Muscle layer of duodenum (tissue), 2 donors: ENCODE results near the gene GLRX3.

Experiments used
- H3K27ac ChIP-seq: one replicate; pipeline ENCODE4 v1.7.0; 2013; ENCODE audit warnings: mild to moderate bottlenecking, low read length
- H3K27me3 ChIP-seq: one replicate; pipeline ENCODE4 v1.7.0; 2013; ENCODE audit warnings: low read depth, mild to moderate bottlenecking, control low read depth, low read length
- H3K36me3 ChIP-seq, 2 donors: one replicate each; pipeline ENCODE4 v1.7.0; 2013; ENCODE audit warnings: low read length in 2 of 2, control low read depth in 1 of 2, mild to moderate bottlenecking in 1 of 2; ENCODE audit not compliant: insufficient read depth in 2 of 2, control insufficient read depth in 1 of 2
- H3K4me1 ChIP-seq, 2 donors: one replicate each; pipeline ENCODE4 v1.7.0; 2013; ENCODE audit warnings: low read length in 2 of 2, mild to moderate bottlenecking in 2 of 2, control low read depth in 1 of 2, moderate library complexity in 1 of 2; ENCODE audit not compliant: insufficient read depth in 2 of 2, control insufficient read depth in 1 of 2
- H3K4me3 ChIP-seq, 2 donors: one replicate each; pipeline ENCODE4 v1.7.0; 2013; ENCODE audit warnings: low read length in 2 of 2, low read depth in 1 of 2, mild to moderate bottlenecking in 1 of 2
- H3K9me3 ChIP-seq, 2 donors: one replicate each; pipeline ENCODE4 v1.7.0; 2013; ENCODE audit warnings: low read length in 2 of 2, control low read depth in 1 of 2, mild to moderate bottlenecking in 1 of 2; ENCODE audit not compliant: control insufficient read depth in 1 of 2
- donor health status: healthy.

The GLRX3 gene

DNA sequence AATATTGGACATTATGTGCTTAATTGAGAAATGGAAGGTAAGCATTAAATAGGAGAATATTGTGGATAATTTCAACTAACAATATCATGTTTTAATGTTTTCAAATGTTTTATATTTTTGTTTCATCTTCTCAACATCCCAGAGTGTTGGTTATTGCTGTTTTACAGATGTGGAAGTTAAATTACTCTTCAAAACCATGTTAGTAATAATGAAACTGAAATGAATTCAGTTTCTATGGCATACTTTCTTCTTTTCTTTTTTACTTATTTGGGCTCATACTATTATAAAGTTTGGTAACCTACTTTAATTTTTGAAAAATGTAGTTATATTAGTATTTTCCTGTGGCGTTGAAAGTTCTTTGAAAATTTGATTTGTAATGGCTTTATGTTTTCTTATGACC is 4.2 kb downstream of the GLRX3 start:
- Histone ChIP-seq H3K27ac (no peak overlapping the region), H3K36me3 (peaks cover 4 to 9% of the 10 kb centered on the region in 2 donors), H3K27me3 (no peaks in the 10 kb centered on the region), H3K4me3 (no peak overlapping the region), H3K4me1 (peaks cover 12 to 48% of the 10 kb centered on the region in 2 donors), H3K9me3 (no peaks in the 10 kb centered on the region)

DNA sequence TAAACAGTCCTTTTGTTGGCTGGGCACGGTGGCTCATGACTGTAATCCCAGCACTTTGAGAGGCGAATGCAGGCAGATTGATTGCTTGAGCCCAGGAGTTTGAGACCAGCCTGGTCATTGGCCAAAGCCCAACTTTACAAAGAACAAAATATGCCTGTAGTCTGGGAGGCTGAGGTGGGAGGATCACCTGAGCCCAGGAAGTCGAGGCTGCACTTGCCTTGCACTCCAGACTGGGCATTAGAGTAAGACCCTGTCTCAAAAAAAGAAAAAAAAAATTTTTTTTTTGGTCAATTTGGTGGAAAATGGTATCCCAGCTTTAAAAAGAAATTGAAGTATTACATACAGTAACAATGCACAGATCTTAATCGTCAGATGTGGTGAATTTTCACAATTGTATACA is 4.8 kb downstream of the GLRX3 start:
- H3K4me1 ChIP-seq = peaks cover 12 to 42% of the 10 kb centered on the region in 2 donors

DNA sequence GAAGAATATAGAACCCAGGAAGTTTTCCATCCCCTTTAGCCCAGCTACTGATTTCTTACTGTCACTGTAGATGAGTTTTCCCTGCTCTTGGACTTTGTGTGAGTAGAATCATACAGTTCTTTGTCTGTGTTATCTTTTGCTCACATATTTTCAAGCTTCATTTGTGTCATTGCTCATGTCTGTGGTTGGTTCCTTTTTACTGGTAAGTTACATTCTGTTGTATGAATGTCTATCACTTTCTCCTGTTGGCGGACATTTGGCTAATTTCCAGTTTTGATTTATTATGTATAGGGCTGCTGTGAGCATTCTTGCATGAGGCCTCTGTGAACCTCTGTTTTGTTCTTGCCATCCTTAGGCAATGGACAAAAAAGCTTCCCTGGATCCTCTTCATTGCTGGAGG is 5.3 kb downstream of the GLRX3 start:
- H3K27ac ChIP-seq = no peak overlapping the region
- H3K4me1 ChIP-seq = peaks cover 12 to 42% of the 10 kb centered on the region in 2 donors
- H3K36me3 ChIP-seq = peaks cover 10 to 15% of the 10 kb centered on the region in 2 donors
- H3K9me3 ChIP-seq = no peaks in the 10 kb centered on the region
- H3K4me3 ChIP-seq = no peak overlapping the region
- H3K27me3 ChIP-seq = no peaks in the 10 kb centered on the region

More for the DNA sequence above, 4.8 kb downstream of the GLRX3 start:
- peaks cover 6 to 13% of the 10 kb centered on the region in 2 donors for H3K36me3 ChIP-seq
- H3K9me3 ChIP-seq = no peaks in the 10 kb centered on the region
- H3K27ac ChIP-seq = no peak overlapping the region
- no peaks in the 10 kb centered on the region for H3K27me3 ChIP-seq
- H3K4me3 ChIP-seq = no peak overlapping the region

DNA sequence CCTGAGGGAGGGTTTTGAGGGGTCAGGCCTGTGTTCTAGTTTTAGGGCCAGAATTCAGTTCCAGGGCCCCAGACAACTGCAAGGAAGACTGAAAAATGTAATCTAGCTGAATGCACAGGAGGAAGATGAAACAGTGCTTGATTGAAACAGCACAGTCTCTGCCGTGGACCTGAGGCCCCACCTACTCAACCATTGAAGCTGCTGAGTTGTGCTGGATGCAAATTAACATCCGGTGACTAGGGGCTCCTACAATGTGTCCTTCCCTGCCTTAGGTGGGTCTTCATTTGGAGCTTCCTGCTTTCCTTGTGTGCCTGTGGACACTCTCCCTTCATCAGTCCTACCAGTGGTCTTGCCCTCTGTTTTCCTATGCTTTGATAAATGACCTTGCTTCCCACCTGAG is 5.7 kb downstream of the GLRX3 start:
- Histone ChIP-seq H3K4me1 (peaks cover 12 to 40% of the 10 kb centered on the region in 2 donors), H3K27me3 (no peaks in the 10 kb centered on the region), H3K4me3 (no peak overlapping the region), H3K36me3 (peaks cover 13 to 14% of the 10 kb centered on the region in 2 donors), H3K27ac (no peak overlapping the region), H3K9me3 (no peaks in the 10 kb centered on the region)

DNA sequence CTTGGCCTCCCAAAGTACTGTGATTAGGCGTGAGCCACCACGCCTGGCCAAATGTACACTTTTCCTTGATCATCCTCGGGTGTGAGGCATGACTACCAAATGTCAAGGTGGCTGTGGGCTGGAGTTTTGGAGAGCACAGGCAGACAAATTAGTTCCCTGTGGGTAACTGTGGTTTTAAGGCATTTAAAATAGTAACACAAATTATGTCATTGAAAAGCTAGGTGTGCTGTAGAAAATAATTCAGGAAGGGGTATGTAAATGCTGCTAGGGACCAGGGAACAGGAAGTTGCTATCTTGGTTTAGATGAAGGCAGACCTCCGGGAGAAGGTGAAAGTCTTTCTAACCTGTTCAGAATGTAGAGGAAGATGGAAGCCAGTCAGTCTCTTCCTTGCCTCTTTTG is 9.9 kb downstream of the GLRX3 start:
- no peaks in the 10 kb centered on the region for H3K9me3 ChIP-seq
- no peak overlapping the region for H3K4me3 ChIP-seq
- H3K4me1 ChIP-seq = peaks cover 7 to 11% of the 10 kb centered on the region in 2 donors
- H3K27ac ChIP-seq = no peak overlapping the region
- H3K36me3 ChIP-seq = peaks cover 23% of the 10 kb centered on the region in 2 donors
- H3K27me3 ChIP-seq = no peaks in the 10 kb centered on the region

DNA sequence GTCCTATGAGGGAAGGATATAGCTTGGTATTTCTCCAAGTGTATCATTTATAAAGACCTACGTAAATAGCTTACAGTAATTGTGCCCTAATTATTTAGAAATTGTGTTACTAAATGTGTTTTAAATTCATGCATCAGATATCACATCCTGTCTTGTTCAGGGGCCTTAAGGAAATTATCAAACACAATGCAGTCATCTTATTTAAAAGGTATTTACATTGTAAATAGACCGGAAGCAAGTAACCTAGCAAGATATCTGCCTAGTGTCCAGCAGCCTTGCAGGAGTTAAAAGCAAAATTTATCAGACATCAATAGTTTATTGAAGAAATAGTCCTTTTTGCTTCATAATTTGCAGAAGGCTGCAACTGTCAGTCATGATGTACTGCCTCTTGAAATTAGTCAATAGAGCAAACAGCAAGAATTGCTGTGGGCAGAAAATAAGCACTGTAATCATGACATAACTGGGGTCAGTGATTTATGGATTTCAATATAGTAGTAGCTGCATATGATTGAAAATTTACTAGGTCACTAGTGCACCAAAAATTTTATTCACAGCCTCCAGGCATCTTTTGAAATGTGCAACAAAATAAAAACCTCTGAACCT is 23.1 kb downstream of the GLRX3 start:
- Histone ChIP-seq H3K4me1 (no peaks in the 10 kb centered on the region), H3K27me3 (no peaks in the 10 kb centered on the region), H3K36me3 (peaks cover 19 to 24% of the 10 kb centered on the region in 2 donors), H3K9me3 (no peaks in the 10 kb centered on the region), H3K4me3 (no peak overlapping the region), H3K27ac (no peak overlapping the region)

DNA sequence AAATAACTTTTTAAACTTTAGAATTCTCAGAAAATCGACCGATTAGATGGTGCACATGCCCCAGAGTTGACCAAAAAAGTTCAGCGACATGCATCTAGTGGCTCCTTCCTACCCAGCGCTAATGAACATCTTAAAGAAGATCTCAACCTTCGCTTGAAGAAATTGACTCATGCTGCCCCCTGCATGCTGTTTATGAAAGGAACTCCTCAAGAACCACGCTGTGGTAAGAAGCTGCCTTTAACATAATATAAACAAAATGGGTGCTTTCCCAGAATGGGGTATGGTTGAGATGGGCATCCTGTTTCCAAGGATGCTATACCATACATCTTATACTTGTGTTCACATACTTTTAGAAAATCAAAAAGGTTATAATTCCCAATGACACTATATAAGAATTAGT is 24.6 kb downstream of the GLRX3 start:
- Histone ChIP-seq H3K27me3 (no peaks in the 10 kb centered on the region), H3K4me1 (no peaks in the 10 kb centered on the region), H3K36me3 (peaks cover 26 to 27% of the 10 kb centered on the region in 2 donors), H3K27ac (no peak overlapping the region), H3K4me3 (no peak overlapping the region), H3K9me3 (no peaks in the 10 kb centered on the region)

DNA sequence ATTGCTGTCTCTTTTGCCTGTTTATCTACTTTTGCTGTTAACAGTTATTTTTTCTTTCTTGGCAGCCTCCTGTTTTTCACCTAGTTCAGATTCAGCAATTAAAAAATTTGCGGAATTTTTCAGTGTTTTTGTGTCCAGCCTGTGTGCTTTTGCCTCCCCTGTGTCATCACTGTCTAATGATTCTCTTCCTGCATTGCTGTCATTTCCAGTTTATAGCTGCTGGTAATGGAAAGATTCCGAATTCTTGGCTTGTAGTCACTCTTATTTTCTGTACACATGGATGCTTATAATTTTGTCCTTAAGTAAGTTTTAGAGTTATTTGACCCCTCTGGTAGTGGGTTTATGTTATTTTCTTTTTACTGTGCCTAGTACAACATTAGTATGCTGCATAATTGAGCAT is 25.1 kb downstream of the GLRX3 start:
- Histone ChIP-seq H3K9me3 (no peaks in the 10 kb centered on the region), H3K4me3 (no peak overlapping the region), H3K36me3 (peaks cover 27 to 29% of the 10 kb centered on the region in 2 donors), H3K4me1 (no peaks in the 10 kb centered on the region), H3K27ac (no peak overlapping the region), H3K27me3 (no peaks in the 10 kb centered on the region)

DNA sequence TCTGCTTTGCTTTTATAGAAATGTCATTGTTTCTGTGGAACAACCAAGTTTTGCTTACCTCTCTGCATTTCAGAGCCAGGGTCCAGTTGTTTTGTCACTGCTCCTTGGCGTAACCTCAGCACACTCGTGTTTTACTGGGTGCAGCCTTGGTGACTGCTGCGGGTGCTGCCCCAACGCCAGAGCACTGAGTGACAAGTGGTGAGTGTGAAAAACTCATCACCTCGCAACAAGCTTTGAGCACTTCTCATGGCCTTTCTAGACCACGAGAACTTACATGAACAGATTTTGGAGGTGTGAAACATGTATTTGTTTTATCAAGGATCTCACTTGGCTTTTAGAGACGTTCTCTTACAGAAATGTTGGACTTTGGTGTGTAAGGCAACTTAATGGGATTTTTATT is 31.0 kb downstream of the GLRX3 start:
- Histone ChIP-seq H3K27me3 (no peaks in the 10 kb centered on the region), H3K36me3 (peaks cover 36 to 39% of the 10 kb centered on the region in 2 donors), H3K4me3 (no peak overlapping the region), H3K27ac (no peak overlapping the region), H3K9me3 (no peaks in the 10 kb centered on the region), H3K4me1 (no peaks in the 10 kb centered on the region)

DNA sequence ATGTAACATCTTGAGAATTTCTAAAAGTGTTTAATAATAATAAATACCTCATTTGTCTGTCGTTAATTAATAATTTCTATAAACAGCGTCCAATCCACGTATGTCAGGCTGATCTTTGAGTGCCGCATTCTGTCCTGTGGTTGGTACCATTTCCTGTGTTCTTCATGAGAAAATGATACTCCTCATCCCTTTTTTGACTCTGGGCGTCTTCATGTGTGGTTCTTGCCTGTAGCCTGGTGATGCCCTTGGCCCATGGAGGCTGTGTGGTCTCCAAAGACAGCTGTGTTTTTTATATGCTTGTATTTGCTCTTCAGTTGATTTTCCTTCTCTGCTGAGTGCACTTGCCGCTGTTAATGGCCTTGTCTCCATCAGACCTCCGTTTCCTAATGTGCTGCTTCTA is 31.5 kb downstream of the GLRX3 start:
- Histone ChIP-seq H3K36me3 (peaks cover 31 to 35% of the 10 kb centered on the region in 2 donors), H3K4me1 (no peaks in the 10 kb centered on the region), H3K9me3 (no peaks in the 10 kb centered on the region), H3K27me3 (no peaks in the 10 kb centered on the region), H3K27ac (no peak overlapping the region), H3K4me3 (no peak overlapping the region)

DNA sequence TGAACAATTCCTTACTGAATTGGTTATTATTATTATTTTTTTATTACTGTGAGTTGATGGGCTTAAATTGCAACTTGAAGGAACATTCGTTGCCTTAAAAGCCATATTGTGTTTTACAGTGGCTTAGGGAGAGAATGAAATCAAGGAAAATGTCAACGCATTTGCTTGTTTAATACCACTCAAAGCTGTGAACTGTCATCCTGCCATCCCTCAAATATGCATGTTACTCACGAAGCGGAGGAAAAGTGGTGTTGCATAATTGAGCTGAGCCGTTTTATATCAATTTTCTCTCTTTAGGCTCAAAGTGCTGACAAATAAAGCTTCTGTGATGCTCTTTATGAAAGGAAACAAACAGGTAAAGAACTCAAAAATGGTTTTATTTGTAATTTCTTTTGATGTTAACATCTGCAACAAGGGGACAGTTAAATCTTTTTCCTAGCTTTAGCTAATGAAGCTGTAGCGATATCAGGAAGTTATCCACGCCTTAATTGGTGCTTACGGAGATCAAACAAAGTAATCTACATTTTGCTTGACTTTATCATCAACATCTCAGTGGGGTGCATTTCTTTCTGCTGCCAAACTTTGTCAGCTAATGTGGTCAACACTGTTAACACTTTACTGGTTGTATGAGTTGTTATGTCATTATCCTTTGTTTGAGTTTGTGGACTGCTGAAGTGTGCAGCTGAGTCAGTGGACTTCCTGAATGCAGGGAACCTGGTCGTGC is 33.1 kb downstream of the GLRX3 start:
- no peak overlapping the region for H3K27ac ChIP-seq
- peaks cover 28 to 37% of the 10 kb centered on the region in 2 donors for H3K36me3 ChIP-seq
- no peaks in the 10 kb centered on the region for H3K27me3 ChIP-seq
- H3K4me3 ChIP-seq = no peak overlapping the region
- H3K9me3 ChIP-seq = no peaks in the 10 kb centered on the region
- H3K4me1 ChIP-seq = no peaks in the 10 kb centered on the region
